Stomach (tissue), 9 donors: ENCODE measurements around the gene RBMX. TPM values are rescaled to one million over a fixed set of nuclear protein-coding genes. Genes with fewer than 3 reads are reported as not detected.

Experiments used
- DNase-seq, 2 donors: peaks; one replicate each; pipeline versions ENCODE4 v3.0.0 to v3.0.0-alpha.2; 2013 to 2019
- H3K27ac ChIP-seq, 5 donors: fragments of 200-600 bp in 4 of 5; sonication (generic) in 4 of 5; one replicate each; pipeline ENCODE4 v1.5.1; 2013 to 2019; ENCODE audit warnings: mild to moderate bottlenecking in 1 of 5, moderate library complexity in 1 of 5
- H3K27me3 ChIP-seq, 3 donors: fragments of 200-600 bp; sonication (generic); one replicate each; pipeline ENCODE4 v1.5.1; 2017 to 2019; ENCODE audit warnings: mixed run types in 1 of 3
- H3K36me3 ChIP-seq, 4 donors: fragments of 200-600 bp; sonication (generic); 1 replicate in 3 of 4; 2 replicates in 1 of 4; pipeline ENCODE4 v1.5.1; 2016 to 2019
- H3K4me1 ChIP-seq, 4 donors: fragments of 200-600 bp; sonication (generic); one replicate each; pipeline ENCODE4 v1.5.1; 2016 to 2019
- H3K4me3 ChIP-seq, 4 donors: fragments of 200-600 bp; sonication (generic) in 3 of 4; one replicate each; pipeline ENCODE4 v1.5.1; 2016 to 2019; ENCODE audit warnings: mild to moderate bottlenecking in 1 of 4
- H3K9me3 ChIP-seq, 4 donors: fragments of 200-600 bp; sonication (generic); one replicate each; pipeline ENCODE4 v1.5.1; 2016 to 2019
- EP300 ChIP-seq: sonication (generic); formaldehyde crosslinking; IDR thresholded peaks from one replicate; pipeline ENCODE4 v1.6.1; 2017; ENCODE audit warnings: antibody characterized with exemption
- POLR2A ChIP-seq, 4 donors: fragments of 450-650 bp; IDR thresholded peaks; one replicate each; pipeline ENCODE4 v1.6.1; 2016; ENCODE audit warnings: antibody characterized with exemption in 4 of 4, control low read depth in 2 of 4, mild to moderate bottlenecking in 1 of 4, moderate library complexity in 1 of 4
- POLR2AphosphoS5 ChIP-seq, 3 donors: sonication (generic); formaldehyde crosslinking; IDR thresholded peaks; one replicate each; pipeline ENCODE4 v1.6.1; 2016; ENCODE audit warnings: antibody characterized with exemption in 3 of 3
- WGBS, 5 donors: extraction: QIAGEN DNeasy Blood & Tissue Kit in 3 of 5; methylation state at CpG; one replicate each; pipeline versions ENCODE4 v1.1.5 to v1.1.7; 2013 to 2018; 5-methylcytosine and 5-hydroxymethylcytosine counted together
- intact Hi-C: fragments of 100-400 bp; cut with DNase I; formaldehyde crosslinking; loops from one replicate; pipeline ENCODE4 v1.15.1; 2023; ENCODE audit warnings: low total_unique reads
- polyA plus RNA-seq, 3 donors: library from polyadenylated mRNA; stranded (reverse); fragments of 200-250 nt; gene quantifications; one replicate each; pipeline ENCODE4 v1.2.3, GENCODE V29; 2013
- small RNA-seq, 4 donors: library from RNA; depleted of rRNA; stranded (forward); fragments of <200 nt; gene quantifications; one replicate each; pipeline ENCODE3, GENCODE V24; 2016
- total RNA-seq, 5 donors: library from RNA; depleted of rRNA; stranded (reverse); fragments of >200 nt; gene quantifications; one replicate each; pipeline versions ENCODE4 v1.1.0 to v1.2.3, GENCODE V29; 2014 to 2016
- TF ChIP-seq, protein P1 (sequence below), 7 experiments: fragments of 450-650 bp in 4 of 7; fragments of 200-600 bp in 3 of 7; sonication (generic) in 3 of 7; IDR thresholded peaks; one replicate each; pipeline ENCODE4 v1.5.1; 2016 to 2019; ENCODE audit warnings: antibody characterized with exemption in 7 of 7, control low read depth in 2 of 7, mild to moderate bottlenecking in 1 of 7
- donor health status: healthy with polysubstance abuse.
- donor health status: Bipolar disorder and iron deficiency.
- donor health status: healthy.

The RBMX gene
- total and polyA plus RNA-seq, 8 donors: 68.1 to 245 (median 124) TPM

DNA sequence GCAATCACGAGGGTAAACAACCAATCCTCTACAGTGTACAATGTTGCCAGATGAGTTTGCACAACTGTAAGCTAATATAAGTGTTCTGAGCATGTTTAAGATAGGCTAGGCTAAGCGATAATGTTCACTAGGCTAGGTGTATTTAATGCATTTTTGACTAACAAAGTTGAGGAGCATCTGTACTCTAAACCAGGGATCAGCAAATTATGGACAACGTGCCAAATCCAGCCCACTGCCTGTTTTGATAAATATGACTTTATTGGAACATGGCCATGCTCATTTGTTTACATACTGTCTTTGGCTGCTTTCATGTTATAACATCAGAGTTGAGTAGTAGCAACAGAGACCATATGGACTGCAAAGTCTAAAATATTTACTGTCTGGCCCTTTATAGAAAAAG is 53.5 kb downstream of the RBMX start:
- Histone ChIP-seq H3K9me3 (no peaks in the 10 kb centered on the region), H3K27me3 (no peaks in the 10 kb centered on the region), H3K36me3 (no peaks in the 10 kb centered on the region), H3K27ac (no peak overlapping the region), H3K4me1 (peaks cover 0 to 5% (median 0%) of the 10 kb centered on the region in 4 donors), H3K4me3 (no peak overlapping the region)
- DNase-seq: peak in 1 of 2 donors; percentile 34
- 15 to 31% (median 27%) methylated on average over 3 of the region's 3 CpGs for WGBS, 5 donors
- no peak for TF ChIP-seq POLR2A (IDR thresholded peaks at IDR 0.05)
- TF ChIP-seq EP300: no peak
- TF ChIP-seq, protein P1, sequence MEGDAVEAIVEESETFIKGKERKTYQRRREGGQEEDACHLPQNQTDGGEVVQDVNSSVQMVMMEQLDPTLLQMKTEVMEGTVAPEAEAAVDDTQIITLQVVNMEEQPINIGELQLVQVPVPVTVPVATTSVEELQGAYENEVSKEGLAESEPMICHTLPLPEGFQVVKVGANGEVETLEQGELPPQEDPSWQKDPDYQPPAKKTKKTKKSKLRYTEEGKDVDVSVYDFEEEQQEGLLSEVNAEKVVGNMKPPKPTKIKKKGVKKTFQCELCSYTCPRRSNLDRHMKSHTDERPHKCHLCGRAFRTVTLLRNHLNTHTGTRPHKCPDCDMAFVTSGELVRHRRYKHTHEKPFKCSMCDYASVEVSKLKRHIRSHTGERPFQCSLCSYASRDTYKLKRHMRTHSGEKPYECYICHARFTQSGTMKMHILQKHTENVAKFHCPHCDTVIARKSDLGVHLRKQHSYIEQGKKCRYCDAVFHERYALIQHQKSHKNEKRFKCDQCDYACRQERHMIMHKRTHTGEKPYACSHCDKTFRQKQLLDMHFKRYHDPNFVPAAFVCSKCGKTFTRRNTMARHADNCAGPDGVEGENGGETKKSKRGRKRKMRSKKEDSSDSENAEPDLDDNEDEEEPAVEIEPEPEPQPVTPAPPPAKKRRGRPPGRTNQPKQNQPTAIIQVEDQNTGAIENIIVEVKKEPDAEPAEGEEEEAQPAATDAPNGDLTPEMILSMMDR (IDR thresholded peaks at IDR 0.05): no peak
- TF ChIP-seq POLR2AphosphoS5 (IDR thresholded peaks at IDR 0.05): no peak
- intact Hi-C loops: no loop called here

DNA sequence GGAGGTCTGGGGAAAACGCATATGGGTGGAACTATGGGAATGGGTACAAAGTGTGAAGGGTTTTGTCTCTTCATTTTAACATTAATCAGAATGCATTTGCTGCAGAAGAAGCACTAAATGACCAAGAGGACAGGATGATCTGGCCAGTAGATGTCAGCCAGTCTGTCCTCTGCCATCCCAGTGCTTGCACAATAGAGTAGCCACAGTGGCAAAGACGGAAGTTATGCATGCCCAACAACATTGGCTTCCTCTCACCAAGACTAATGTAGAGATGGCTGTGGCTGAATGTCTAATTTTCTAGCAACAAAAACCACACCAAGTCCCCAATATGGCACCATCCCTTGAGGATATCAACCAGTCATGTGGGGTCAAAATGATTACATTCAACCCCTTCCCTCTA is 54.8 kb downstream of the RBMX start:
- peaks cover 0 to 5% (median 0%) of the 10 kb centered on the region in 4 donors for H3K4me1 ChIP-seq
- no peaks in the 10 kb centered on the region for H3K27me3 ChIP-seq
- TF ChIP-seq EP300 (no peak), POLR2AphosphoS5 (IDR thresholded peaks at IDR 0.05) (no peak), POLR2A (IDR thresholded peaks at IDR 0.05) (no peak)
- TF ChIP-seq, protein P1 (IDR thresholded peaks at IDR 0.05): no peak
- intact Hi-C loops: no loop called here
- no peak overlapping the region for H3K4me3 ChIP-seq
- no peak overlapping the region for H3K27ac ChIP-seq
- 80 to 93% (median 88%) methylated on average over 2 of the region's 2 CpGs; no CpG with 5 or more reads in 1 of the 5 donors for WGBS, 5 donors
- no peaks in the 10 kb centered on the region for H3K36me3 ChIP-seq
- DNase-seq: no peak
- H3K9me3 ChIP-seq: no peaks in the 10 kb centered on the region

Small RNAs within 50 kb of the gene (small RNA-seq; reads per million reads assigned to genes)
- 0 reads per million in 4 donors for gene SNORD61

Other genes with a start within 250 kb of the RBMX start
- gene CD40LG, start 232.6 kb downstream of the RBMX start, total RNA-seq: under 1 TPM in 1 of 5 donors, not detected in 4; 0.18 TPM
- under 1 TPM in 2 of 3 donors, not detected in 1; 0.30 to 0.76 TPM for gene CD40LG, start 232.6 kb downstream of the RBMX start, polyA plus RNA-seq
- 10 to 100 TPM in 2 of 5 donors, 1 to 10 TPM in 3; 1.7 to 22.9 (median 8.5) TPM for gene ARHGEF6, start 99.8 kb downstream of the RBMX start, total RNA-seq
- gene ARHGEF6, start 99.8 kb downstream of the RBMX start, polyA plus RNA-seq: 10 to 100 TPM in 1 of 3 donors, 1 to 10 TPM in 2; 2.6 to 10.1 (median 7.7) TPM
- gene GPR101, start 153.3 kb upstream of the RBMX start, total RNA-seq: not detected
- not detected for gene GPR101, start 153.3 kb upstream of the RBMX start, polyA plus RNA-seq